Activated T-helper 2 cell treated with anti-CD3 and anti-CD28 coated beads, Interferon-gamma antibody, Interleukin-2, Interleukin-4, amounts not matched to agents 10 μg/mL and 5 μg/mL and 100 μg/mL, durations not matched to agents 14 hours and 24 hours and 36 hours (primary cell): ENCODE results near the gene HAPLN1. TPM values are rescaled to one million over a fixed set of nuclear protein-coding genes. Genes with fewer than 3 reads are reported as not detected.
"Not testable (repeated sequence)": the region's sequence is repeated elsewhere in the genome, so short reads cannot be mapped to it uniquely, and the experiment has no call there.

Source experiments
- DNase-seq: peaks from one replicate; pipeline ENCODE4 v3.0.0; 2021; ENCODE audit warnings: low spot score
- H3K27ac Mint-ChIP-seq: one replicate; pipeline ENCODE4 v1.8.0; 2021; ENCODE audit warnings: mixed read lengths
- H3K27me3 Mint-ChIP-seq: one replicate; pipeline ENCODE4 v1.8.0; 2021; ENCODE audit warnings: low read depth, mixed read lengths
- H3K36me3 Mint-ChIP-seq: one replicate; pipeline ENCODE4 v1.8.0; 2021; ENCODE audit warnings: low read depth, mixed read lengths
- H3K4me1 Mint-ChIP-seq: one replicate; pipeline ENCODE4 v1.8.0; 2021; ENCODE audit warnings: low read depth, mixed read lengths
- H3K4me3 Mint-ChIP-seq: one replicate; pipeline ENCODE4 v1.8.0; 2021; ENCODE audit warnings: low read depth, mild to moderate bottlenecking, moderate library complexity, mixed read lengths
- H3K9me3 Mint-ChIP-seq: one replicate; pipeline ENCODE4 v1.8.0; 2021; ENCODE audit warnings: mixed read lengths
- intact Hi-C: fragments of 100-400 bp; cut with micrococcal nuclease; formaldehyde crosslinking; loops from one replicate; pipeline ENCODE4 v1.15.1; 2023
- total RNA-seq: library from RNA; stranded (reverse); gene quantifications from 2 replicates; pipeline ENCODE4 v1.2.3, GENCODE V29; 2022

The HAPLN1 gene
- total RNA-seq, 1 donor from 2014 or later = not detected

- intact Hi-C loops, DNase-seq, H3K4me1 Mint-ChIP-seq, H3K36me3 Mint-ChIP-seq, H3K27ac Mint-ChIP-seq, H3K4me3 Mint-ChIP-seq, H3K9me3 Mint-ChIP-seq, H3K27me3 Mint-ChIP-seq: not testable (repeated sequence)
These were observed 14.4 kb upstream of the HAPLN1 start for GRCh38 chr5:83735058-83735457.

- Mint-ChIP-seq H3K27me3 (no peaks in the 10 kb centered on the region), H3K4me3 (no peak overlapping the region), H3K36me3 (no peaks in the 10 kb centered on the region), H3K4me1 (no peaks in the 10 kb centered on the region), H3K27ac (no peak overlapping the region), H3K9me3 (no peaks in the 10 kb centered on the region)
- intact Hi-C loops = no loop called here
- no peak for DNase-seq
These were observed 11.0 kb upstream of the HAPLN1 start for GRCh38 chr5:83731638-83732037.

- no peak for DNase-seq
- H3K36me3 Mint-ChIP-seq = no peaks in the 10 kb centered on the region
- no peaks in the 10 kb centered on the region for H3K9me3 Mint-ChIP-seq
- intact Hi-C loops = no loop called here
- no peak overlapping the region for H3K27ac Mint-ChIP-seq
- H3K4me3 Mint-ChIP-seq = no peak overlapping the region
- peaks cover 2% of the 10 kb centered on the region for H3K27me3 Mint-ChIP-seq
- no peaks in the 10 kb centered on the region for H3K4me1 Mint-ChIP-seq
These were observed 8.7 kb upstream of the HAPLN1 start for GRCh38 chr5:83729362-83729761.

- intact Hi-C loops = no loop called here
- Mint-ChIP-seq H3K4me3 (no peak overlapping the region), H3K9me3 (no peaks in the 10 kb centered on the region), H3K4me1 (no peaks in the 10 kb centered on the region), H3K27ac (no peak overlapping the region), H3K27me3 (peaks cover 15% of the 10 kb centered on the region), H3K36me3 (no peaks in the 10 kb centered on the region)
- DNase-seq = no peak
These were observed 6.3 kb upstream of the HAPLN1 start for GRCh38 chr5:83726912-83727311.

GRCh38 chr5:83724935-83725334 lies 4.3 kb upstream of the HAPLN1 start:
- Mint-ChIP-seq H3K36me3 (no peaks in the 10 kb centered on the region), H3K4me3 (no peak overlapping the region), H3K4me1 (peaks cover 5% of the 10 kb centered on the region), H3K9me3 (no peaks in the 10 kb centered on the region), H3K27ac (no peak overlapping the region), H3K27me3 (peaks cover 35% of the 10 kb centered on the region)
- DNase-seq = no peak
- intact Hi-C loops = no loop called here

GRCh38 chr5:83724001-83724400 lies 3.3 kb upstream of the HAPLN1 start:
- Mint-ChIP-seq H3K36me3 (no peaks in the 10 kb centered on the region), H3K27me3 (peaks cover 40% of the 10 kb centered on the region), H3K9me3 (no peaks in the 10 kb centered on the region), H3K4me3 (no peak overlapping the region), H3K4me1 (peaks cover 5% of the 10 kb centered on the region), H3K27ac (no peak overlapping the region)
- intact Hi-C loops = no loop called here
- DNase-seq = no peak

GRCh38 chr5:83723031-83723430 lies 2.4 kb upstream of the HAPLN1 start:
- no peaks in the 10 kb centered on the region for H3K9me3 Mint-ChIP-seq
- no peak for DNase-seq
- H3K36me3 Mint-ChIP-seq = no peaks in the 10 kb centered on the region
- no peak overlapping the region for H3K27ac Mint-ChIP-seq
- intact Hi-C loops = no loop called here
- no peak overlapping the region for H3K4me3 Mint-ChIP-seq
- peaks cover 47% of the 10 kb centered on the region for H3K27me3 Mint-ChIP-seq
- H3K4me1 Mint-ChIP-seq = peaks cover 5% of the 10 kb centered on the region

- intact Hi-C loops = no loop called here
- Mint-ChIP-seq H3K27me3 (peaks cover 50% of the 10 kb centered on the region), H3K4me3 (peak overlapping the region; percentile 10), H3K4me1 (peaks cover 5% of the 10 kb centered on the region), H3K9me3 (no peaks in the 10 kb centered on the region), H3K27ac (no peak overlapping the region), H3K36me3 (no peaks in the 10 kb centered on the region)
- no peak for DNase-seq
These were observed 1.6 kb upstream of the HAPLN1 start for GRCh38 chr5:83721953-83722901.

GRCh38 chr5:83718936-83719495 lies 1.6 kb downstream of the HAPLN1 start:
- intact Hi-C loops = loop anchor here (5.0 to 10.0 kb wide), 3 partner anchors 206 to 663 kb away; partner anchors contain the start of genes EDIL3 and VCAN
- no peak overlapping the region for H3K4me3 Mint-ChIP-seq
- no peak overlapping the region for H3K27ac Mint-ChIP-seq
- no peak for DNase-seq
- peaks cover 50% of the 10 kb centered on the region for H3K27me3 Mint-ChIP-seq
- H3K9me3 Mint-ChIP-seq = no peaks in the 10 kb centered on the region
- peaks cover 5% of the 10 kb centered on the region for H3K4me1 Mint-ChIP-seq
- H3K36me3 Mint-ChIP-seq = no peaks in the 10 kb centered on the region

GRCh38 chr5:83718195-83718825 lies 2.3 kb downstream of the HAPLN1 start:
- Mint-ChIP-seq H3K4me3 (no peak overlapping the region), H3K4me1 (peaks cover 5% of the 10 kb centered on the region), H3K27ac (no peak overlapping the region), H3K36me3 (no peaks in the 10 kb centered on the region), H3K27me3 (peaks cover 46% of the 10 kb centered on the region), H3K9me3 (no peaks in the 10 kb centered on the region)
- intact Hi-C loops = loop anchor here (5.0 to 10.0 kb wide), 3 partner anchors 206 to 664 kb away; partner anchors contain the start of genes EDIL3 and VCAN
- no peak for DNase-seq

- H3K9me3 Mint-ChIP-seq = no peaks in the 10 kb centered on the region
- no peak overlapping the region for H3K27ac Mint-ChIP-seq
- no peaks in the 10 kb centered on the region for H3K4me1 Mint-ChIP-seq
- H3K36me3 Mint-ChIP-seq = no peaks in the 10 kb centered on the region
- intact Hi-C loops = loop anchor here (5.0 to 10.0 kb wide), 3 partner anchors 209 to 667 kb away; partner anchors contain the start of genes EDIL3 and VCAN
- H3K4me3 Mint-ChIP-seq = no peak overlapping the region
- H3K27me3 Mint-ChIP-seq = peaks cover 24% of the 10 kb centered on the region
- no peak for DNase-seq
These were observed 5.2 kb downstream of the HAPLN1 start for GRCh38 chr5:83715236-83716065.

GRCh38 chr5:83714810-83715209 lies 5.8 kb downstream of the HAPLN1 start:
- no peak for DNase-seq
- no peak overlapping the region for H3K27ac Mint-ChIP-seq
- peaks cover 17% of the 10 kb centered on the region for H3K27me3 Mint-ChIP-seq
- no peaks in the 10 kb centered on the region for H3K36me3 Mint-ChIP-seq
- H3K4me3 Mint-ChIP-seq = no peak overlapping the region
- H3K9me3 Mint-ChIP-seq = no peaks in the 10 kb centered on the region
- H3K4me1 Mint-ChIP-seq = no peaks in the 10 kb centered on the region
- intact Hi-C loops = loop anchor here (5.0 to 10.0 kb wide), 3 partner anchors 210 to 667 kb away; partner anchors contain the start of genes EDIL3 and VCAN
